Neural crest cell (in vitro differentiated cells): ENCODE results near the gene NPLOC4. TPM values are rescaled to one million over a fixed set of nuclear protein-coding genes. Genes with fewer than 3 reads are reported as not detected.
A peak's percentile ranks its signal among the peaks of the same experiment; 100 is the strongest.

Source experiments
- DNase-seq: peaks from one replicate; pipeline ENCODE4 v3.0.0; 2021; ENCODE audit warnings: low read depth, mixed read lengths, low spot score
- H3K27ac Mint-ChIP-seq: one replicate; pipeline ENCODE4 v1.8.0; 2021; ENCODE audit warnings: mild to moderate bottlenecking, mixed read lengths; ENCODE audit not compliant: unreplicated experiment
- H3K27me3 Mint-ChIP-seq: 2 replicates; pipeline ENCODE4 v1.8.0; 2021; ENCODE audit warnings: low read depth, mild to moderate bottlenecking, mixed read lengths
- H3K36me3 Mint-ChIP-seq: 2 replicates; pipeline ENCODE4 v1.8.0; 2021; ENCODE audit warnings: low read depth, mild to moderate bottlenecking, mixed read lengths
- H3K4me1 Mint-ChIP-seq: 2 replicates; pipeline ENCODE4 v1.8.0; 2021; ENCODE audit warnings: mixed read lengths
- H3K4me3 Mint-ChIP-seq: one replicate; pipeline ENCODE4 v1.8.0; 2021; ENCODE audit warnings: mild to moderate bottlenecking, mixed read lengths
- H3K9me3 Mint-ChIP-seq: 2 replicates; pipeline ENCODE4 v1.8.0; 2021; ENCODE audit warnings: mixed read lengths
- CTCF ChIP-seq: fragments of 200-600 bp; sonication (generic); conservative IDR thresholded peaks from 2 replicates; pipeline ENCODE4 v1.5.0; 2021; ENCODE audit warnings: antibody characterized with exemption, mild to moderate bottlenecking
- total RNA-seq: library from RNA; stranded (reverse); gene quantifications from 2 replicates; pipeline ENCODE4 v1.2.1, GENCODE V29; 2021

The NPLOC4 gene
- total RNA-seq, 1 donor from 2014 or later = 97.7 TPM

- Mint-ChIP-seq H3K4me3 (no peak overlapping the region), H3K27ac (no peak overlapping the region), H3K27me3 (no peaks in the 10 kb centered on the region), H3K9me3 (no peaks in the 10 kb centered on the region), H3K4me1 (no peaks in the 10 kb centered on the region), H3K36me3 (peaks cover 12% of the 10 kb centered on the region)
- no peak for DNase-seq
- no peak for TF ChIP-seq CTCF
Measured at GRCh38 chr17:81561494-81561885, 75.4 kb downstream of the NPLOC4 start.

GRCh38 chr17:81558941-81559806 lies 77.7 kb downstream of the NPLOC4 start:
- TF ChIP-seq CTCF = no peak
- no peaks in the 10 kb centered on the region for H3K9me3 Mint-ChIP-seq

GRCh38 chr17:81558115-81558468 lies 78.8 kb downstream of the NPLOC4 start:
- no peak for DNase-seq
- H3K9me3 Mint-ChIP-seq = no peaks in the 10 kb centered on the region
- peaks cover 5% of the 10 kb centered on the region for H3K36me3 Mint-ChIP-seq
- peaks cover 10% of the 10 kb centered on the region for H3K4me1 Mint-ChIP-seq
- H3K27ac Mint-ChIP-seq = peak overlapping the region; percentile 57
- no peak for TF ChIP-seq CTCF
- peak overlapping the region; percentile 38 for H3K4me3 Mint-ChIP-seq
- no peaks in the 10 kb centered on the region for H3K27me3 Mint-ChIP-seq

More at GRCh38 chr17:81558941-81559806, 77.7 kb downstream of the NPLOC4 start:
- H3K27ac Mint-ChIP-seq = no peak overlapping the region
- H3K27me3 Mint-ChIP-seq = no peaks in the 10 kb centered on the region
- no peak for DNase-seq
- peaks cover 5% of the 10 kb centered on the region for H3K36me3 Mint-ChIP-seq
- H3K4me3 Mint-ChIP-seq = no peak overlapping the region
- no peaks in the 10 kb centered on the region for H3K4me1 Mint-ChIP-seq

- peaks cover 14% of the 10 kb centered on the region for H3K4me1 Mint-ChIP-seq
- H3K27ac Mint-ChIP-seq = peak overlapping the region; percentile 57
- peak overlapping the region; percentile 63 for H3K4me3 Mint-ChIP-seq
- no peak for DNase-seq
- peaks cover 4% of the 10 kb centered on the region for H3K36me3 Mint-ChIP-seq
- peaks cover 2% of the 10 kb centered on the region for H3K27me3 Mint-ChIP-seq
- no peak for TF ChIP-seq CTCF
- no peaks in the 10 kb centered on the region for H3K9me3 Mint-ChIP-seq
Measured at GRCh38 chr17:81557276-81558114, 79.4 kb downstream of the NPLOC4 start.

GRCh38 chr17:81556863-81557262 lies 80.0 kb downstream of the NPLOC4 start:
- Mint-ChIP-seq H3K27me3 (peaks cover 2% of the 10 kb centered on the region), H3K36me3 (peaks cover 2% of the 10 kb centered on the region), H3K4me3 (no peak overlapping the region), H3K27ac (no peak overlapping the region), H3K9me3 (no peaks in the 10 kb centered on the region), H3K4me1 (peaks cover 14% of the 10 kb centered on the region)
- no peak for TF ChIP-seq CTCF
- no peak for DNase-seq
